Loucy (cell line): Measurements from ENCODE around the gene PRSS56.

Source experiments
- H2AFZ ChIP-seq: fragments of 200-600 bp; sonication (generic); 2 replicates; pipeline ENCODE4 v1.6.0; 2016; ENCODE audit warnings: antibody characterized with exemption, mild to moderate bottlenecking, low read length, moderate library complexity
- H3F3A ChIP-seq: fragments of 200-600 bp; 2 replicates; pipeline ENCODE4 v1.6.0; 2016; ENCODE audit warnings: antibody characterized with exemption, low read depth, mild to moderate bottlenecking
- H3K27me3 ChIP-seq: fragments of 200-600 bp; sonication (generic); 2 replicates; pipeline ENCODE4 v1.6.1; 2014; ENCODE audit warnings: low read length, mild to moderate bottlenecking; ENCODE audit not compliant: insufficient read depth, poor library complexity, severe bottlenecking
- H3K36me3 ChIP-seq: fragments of 200-600 bp; sonication (generic); 2 replicates; pipeline ENCODE4 v1.6.1; 2016; ENCODE audit warnings: low read length; ENCODE audit not compliant: insufficient read depth
- H3K4me1 ChIP-seq: fragments of 200-600 bp; sonication (generic); 2 replicates; pipeline ENCODE4 v1.5.1; 2014; ENCODE audit warnings: low read length, mild to moderate bottlenecking; ENCODE audit not compliant: insufficient read depth, poor library complexity, severe bottlenecking
- H3K4me2 ChIP-seq: fragments of 200-600 bp; sonication (generic); 2 replicates; pipeline ENCODE4 v1.6.0; 2014; ENCODE audit warnings: antibody characterized with exemption, low read length, low read depth, mild to moderate bottlenecking; ENCODE audit not compliant: poor library complexity, severe bottlenecking
- H3K4me3 ChIP-seq: fragments of 200-600 bp; sonication (generic); 2 replicates; pipeline ENCODE4 v1.5.1; 2014; ENCODE audit warnings: low read length, mild to moderate bottlenecking, mixed read lengths; ENCODE audit not compliant: poor library complexity, severe bottlenecking
- H3K79me2 ChIP-seq: fragments of 200-600 bp; sonication (generic); 2 replicates; pipeline ENCODE4 v1.6.1; 2014; ENCODE audit warnings: low read length; ENCODE audit not compliant: insufficient read depth
- H3K9ac ChIP-seq: fragments of 200-600 bp; sonication (generic); 2 replicates; pipeline ENCODE4 v1.6.0; 2014; ENCODE audit warnings: mild to moderate bottlenecking, low read depth, low read length, moderate library complexity; ENCODE audit not compliant: poor library complexity, severe bottlenecking
- H3K9me2 ChIP-seq: fragments of 200-600 bp; sonication (generic); replicated peaks from 2 replicates; pipeline ENCODE4 v1.6.1; 2016; ENCODE audit warnings: low read depth, low read length, mixed read lengths
- H3K9me3 ChIP-seq: fragments of 200-600 bp; sonication (generic); 2 replicates; pipeline ENCODE4 v1.6.1; 2014; ENCODE audit warnings: mild to moderate bottlenecking, antibody characterized with exemption, low read length, low read depth; ENCODE audit not compliant: insufficient read depth
- H4K20me1 ChIP-seq: fragments of 200-600 bp; sonication (generic); 2 replicates; pipeline ENCODE4 v1.6.0; 2014; ENCODE audit warnings: antibody characterized with exemption, low read length, mild to moderate bottlenecking; ENCODE audit not compliant: insufficient read depth, poor library complexity, severe bottlenecking
- EZH2phosphoT487 ChIP-seq: fragments of 200-600 bp; IDR thresholded peaks from 2 replicates; pipeline ENCODE4 v1.6.1; 2018; ENCODE audit warnings: antibody characterized with exemption, mild to moderate bottlenecking, moderate library complexity, borderline replicate concordance
- TF ChIP-seq, protein P1 (sequence below): fragments of 200-600 bp; sonication (generic); conservative IDR thresholded peaks from 2 replicates; pipeline ENCODE4 v1.5.1; 2014; ENCODE audit warnings: mild to moderate bottlenecking, antibody characterized with exemption, low read length

PRSS56 gene

GRCh38 chr2:232537499-232537898, 17.3 kb downstream of the PRSS56 start:
- H3K79me2 ChIP-seq = no peaks in the 10 kb centered on the region
- no peak overlapping the region for H2AFZ ChIP-seq
- H3K4me2 ChIP-seq = no peak overlapping the region
- H3F3A ChIP-seq = no peaks in the 10 kb centered on the region
- H3K9ac ChIP-seq = no peak overlapping the region
- H3K36me3 ChIP-seq = no peaks in the 10 kb centered on the region
- H3K4me1 ChIP-seq = no peaks in the 10 kb centered on the region
- H3K4me3 ChIP-seq = no peak overlapping the region
- H3K9me2 ChIP-seq = no peaks in the 10 kb centered on the region
- TF ChIP-seq, protein P1, sequence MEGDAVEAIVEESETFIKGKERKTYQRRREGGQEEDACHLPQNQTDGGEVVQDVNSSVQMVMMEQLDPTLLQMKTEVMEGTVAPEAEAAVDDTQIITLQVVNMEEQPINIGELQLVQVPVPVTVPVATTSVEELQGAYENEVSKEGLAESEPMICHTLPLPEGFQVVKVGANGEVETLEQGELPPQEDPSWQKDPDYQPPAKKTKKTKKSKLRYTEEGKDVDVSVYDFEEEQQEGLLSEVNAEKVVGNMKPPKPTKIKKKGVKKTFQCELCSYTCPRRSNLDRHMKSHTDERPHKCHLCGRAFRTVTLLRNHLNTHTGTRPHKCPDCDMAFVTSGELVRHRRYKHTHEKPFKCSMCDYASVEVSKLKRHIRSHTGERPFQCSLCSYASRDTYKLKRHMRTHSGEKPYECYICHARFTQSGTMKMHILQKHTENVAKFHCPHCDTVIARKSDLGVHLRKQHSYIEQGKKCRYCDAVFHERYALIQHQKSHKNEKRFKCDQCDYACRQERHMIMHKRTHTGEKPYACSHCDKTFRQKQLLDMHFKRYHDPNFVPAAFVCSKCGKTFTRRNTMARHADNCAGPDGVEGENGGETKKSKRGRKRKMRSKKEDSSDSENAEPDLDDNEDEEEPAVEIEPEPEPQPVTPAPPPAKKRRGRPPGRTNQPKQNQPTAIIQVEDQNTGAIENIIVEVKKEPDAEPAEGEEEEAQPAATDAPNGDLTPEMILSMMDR = no peak
- no peak for TF ChIP-seq EZH2phosphoT487
- no peaks in the 10 kb centered on the region for H3K27me3 ChIP-seq
- H4K20me1 ChIP-seq = no peaks in the 10 kb centered on the region
- H3K9me3 ChIP-seq = no peaks in the 10 kb centered on the region

DNA sequence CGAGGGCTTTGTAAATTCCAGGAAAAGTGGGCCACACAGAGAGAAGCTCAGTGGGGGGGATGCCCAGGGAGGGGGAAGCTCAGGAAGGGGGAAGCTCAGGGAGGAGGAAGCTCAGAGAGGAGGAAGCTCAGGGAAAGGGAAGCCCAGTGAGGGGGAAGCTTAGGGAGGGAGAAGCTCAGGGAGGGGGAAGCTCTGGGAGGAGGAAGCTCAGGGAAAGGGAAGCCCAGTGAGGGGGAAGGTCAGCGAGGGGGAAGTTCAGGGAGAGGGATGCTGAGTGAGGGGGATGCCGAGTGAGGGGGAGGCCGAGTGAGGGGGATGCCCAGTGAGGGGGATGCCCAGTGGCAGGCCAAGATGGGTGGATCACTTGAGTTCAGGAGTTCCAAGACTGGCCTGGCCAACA, 18.5 kb downstream of the PRSS56 start:
- Histone ChIP-seq H3K79me2 (no peaks in the 10 kb centered on the region), H3K9me3 (no peaks in the 10 kb centered on the region), H3K9ac (no peak overlapping the region), H3K4me3 (no peak overlapping the region), H2AFZ (no peak overlapping the region), H4K20me1 (no peaks in the 10 kb centered on the region), H3F3A (no peaks in the 10 kb centered on the region), H3K36me3 (no peaks in the 10 kb centered on the region), H3K27me3 (no peaks in the 10 kb centered on the region), H3K4me2 (no peak overlapping the region), H3K9me2 (no peaks in the 10 kb centered on the region), H3K4me1 (no peaks in the 10 kb centered on the region)
- TF ChIP-seq EZH2phosphoT487 = no peak
- TF ChIP-seq, protein P1 = no peak

- Histone ChIP-seq H3K9me2 (no peaks in the 10 kb centered on the region), H3K4me2 (no peak within 1 kb of the TSS), H3F3A (no peaks in the 10 kb centered on the region), H3K9ac (no peak within 1 kb of the TSS), H3K4me1 (no peaks in the 10 kb centered on the region), H3K9me3 (no peaks in the 10 kb centered on the region), H3K36me3 (no peaks in the 10 kb centered on the region), H4K20me1 (no peaks in the 10 kb centered on the region), H3K4me3 (no peak within 1 kb of the TSS), H3K27me3 (no peaks in the 10 kb centered on the region), H3K79me2 (no peaks in the 10 kb centered on the region), H2AFZ (no peak within 1 kb of the TSS)
- no peak for TF ChIP-seq EZH2phosphoT487
- TF ChIP-seq, protein P1 = no peak
Measured at GRCh38 chr2:232539298-232540231, 19.4 kb downstream of the PRSS56 start, which contains the start of gene CHRNG. Gene CHRNG, plus strand, starts transcription at chr2:232539692. Its CDS starts 56 bp downstream, at chr2:232539748.
